MM.1S (cell line): ENCODE data around the gene OCIAD2.

Experiments
- CTCF ChIP-seq: fragments of 300-600 bp; sonication (generic); IDR thresholded peaks from 2 replicates; pipeline ENCODE4 v1.5.1; 2016; ENCODE audit warnings: antibody characterized with exemption, low read length, mixed read lengths
- EZH2 ChIP-seq: fragments of 300-600 bp; sonication (generic); optimal IDR thresholded peaks from 2 replicates; pipeline ENCODE3; 2017; ENCODE audit warnings: low read depth, mild to moderate bottlenecking, antibody characterized with exemption, low read length, mixed read lengths
- EZH2phosphoT487 ChIP-seq: fragments of 300-600 bp; sonication (generic); IDR thresholded peaks from 2 replicates; pipeline ENCODE4 v1.6.1; 2018; ENCODE audit warnings: antibody characterized with exemption, low read length

GRCh38 chr4:48924416-48924815 is 17.8 kb upstream of the OCIAD2 start:
- no peak for TF ChIP-seq CTCF
- TF ChIP-seq EZH2phosphoT487 = no peak
- no peak for TF ChIP-seq EZH2
